ENCODE results near the gene ANO8. TPM values are rescaled to one million over a fixed set of nuclear protein-coding genes. Genes with fewer than 3 reads are reported as not detected.
A peak's percentile ranks its signal among the peaks of the same experiment; 100 is the strongest.

Gene ANO8
- polyA plus RNA-seq, 1 of the 3 experiments (the other 2 are of a cell fraction) = 7.8 TPM

GRCh38 chr19:17332360-17332676 is 2.3 kb downstream of the ANO8 start:
- no peak for DNase-seq
- H3F3A ChIP-seq (replicated peaks; ENCODE audit: insufficient read depth) = peaks cover 8% of the 10 kb centered on the region
- ChIA-PET CTCF (interaction anchor here (0.9 to 1.8 kb wide), 5 partner anchors 13 to 59 kb away, joined by 3 to 7 read pairs (median 5); partner anchors contain the start of gene MRPL34), POLR2A (interaction anchor here (0.5 to 1.6 kb wide), 3 partner anchors 23 to 129 kb away, joined by 3 to 8 read pairs (median 4); partner anchors contain the start of genes ABHD8 and DDA1)
- no peaks in the 10 kb centered on the region for H4K20me1 ChIP-seq (ENCODE audit: insufficient read depth)
- no peaks in the 10 kb centered on the region for H3K27me3 ChIP-seq (ENCODE audit: insufficient read depth)
- no peak overlapping the region for H2AFZ ChIP-seq (ENCODE audit: low read depth)
- H3K4me3 ChIP-seq (ENCODE audit: low read depth in 2 of 2, low read length in 1 of 2) = no peak overlapping the region
- no peak for TF ChIP-seq RAD21 (IDR thresholded peaks at IDR 0.05; ENCODE audit: low read length)
- peak; percentile 65 for TF ChIP-seq REST (IDR thresholded peaks at IDR 0.05; ENCODE audit: low read depth, low read length)
- no peak for TF ChIP-seq EP300 (IDR thresholded peaks at IDR 0.05; ENCODE audit: borderline replicate concordance in 1 of 2, low read depth in 1 of 2, low read length in 1 of 2)
- no peaks in the 10 kb centered on the region for H3K9me3 ChIP-seq
- no peak overlapping the region for H3K9ac ChIP-seq
- H3K36me3 ChIP-seq (replicated peaks in 1 of 2; ENCODE audit: control insufficient read depth in 1 of 2, insufficient read depth in 2 of 2, low read length in 1 of 2) = peaks cover 0 to 8% of the 10 kb centered on the region in 2 experiments
- peaks cover 0 to 16% of the 10 kb centered on the region in 2 experiments; a peak in 1 of 4 replicates for H3K4me1 ChIP-seq (ENCODE audit: control insufficient read depth in 1 of 2, insufficient read depth in 2 of 2, low read depth in 1 of 2, low read length in 1 of 2)
- no peak overlapping the region for H3K27ac ChIP-seq (ENCODE audit: low read depth in 2 of 2, low read length in 1 of 2)
- no peaks in the 10 kb centered on the region for H3K9me2 ChIP-seq
- 95% methylated on average over 8 of the region's 8 CpGs for WGBS (ENCODE audit: low lambda C conversion rate)
- no peaks in the 10 kb centered on the region for H3K79me2 ChIP-seq (ENCODE audit: insufficient read depth)
- H3K4me2 ChIP-seq = no peak overlapping the region

- Histone ChIP-seq H3K27ac (ENCODE audit: low read depth in 2 of 2, low read length in 1 of 2) (no peak overlapping the region), H3K9ac (no peak overlapping the region), H4K20me1 (ENCODE audit: insufficient read depth) (no peaks in the 10 kb centered on the region), H3K36me3 (replicated peaks in 1 of 2; ENCODE audit: control insufficient read depth in 1 of 2, insufficient read depth in 2 of 2, low read length in 1 of 2) (peaks cover 0 to 9% of the 10 kb centered on the region in 2 experiments), H3K4me2 (no peak overlapping the region), H3K4me3 (ENCODE audit: low read depth in 2 of 2, low read length in 1 of 2) (no peak overlapping the region), H3K4me1 (ENCODE audit: control insufficient read depth in 1 of 2, insufficient read depth in 2 of 2, low read depth in 1 of 2, low read length in 1 of 2) (peaks cover 0 to 16% of the 10 kb centered on the region in 2 experiments; a peak in 1 of 4 replicates), H3K9me3 (no peaks in the 10 kb centered on the region), H2AFZ (ENCODE audit: low read depth) (no peak overlapping the region), H3F3A (replicated peaks; ENCODE audit: insufficient read depth) (peaks cover 2% of the 10 kb centered on the region), H3K9me2 (no peaks in the 10 kb centered on the region), H3K79me2 (ENCODE audit: insufficient read depth) (no peaks in the 10 kb centered on the region), H3K27me3 (ENCODE audit: insufficient read depth) (no peaks in the 10 kb centered on the region)
- no peak for TF ChIP-seq RCOR1 (IDR thresholded peaks at IDR 0.05; ENCODE audit: low read length)
- no peak for TF ChIP-seq SIN3A (IDR thresholded peaks at IDR 0.05; ENCODE audit: borderline replicate concordance, low read depth, low read length)
- no peak for TF ChIP-seq MXI1 (IDR thresholded peaks at IDR 0.05; ENCODE audit: low read depth, low read length)
- TF ChIP-seq YY1 (IDR thresholded peaks at IDR 0.05; ENCODE audit: low read depth) = no peak
- TF ChIP-seq USF1 (IDR thresholded peaks at IDR 0.05; ENCODE audit: borderline replicate concordance, low read depth) = no peak
- no peak for TF ChIP-seq MEF2A (IDR thresholded peaks at IDR 0.05; ENCODE audit: borderline replicate concordance, low read depth)
- TF ChIP-seq SMC3 (IDR thresholded peaks at IDR 0.05; ENCODE audit: low read depth, low read length) = no peak
- no peak for TF ChIP-seq ELF1 (IDR thresholded peaks at IDR 0.05)
- no peak for TF ChIP-seq ZBTB33 (IDR thresholded peaks at IDR 0.05; ENCODE audit: borderline replicate concordance, low read depth)
- TF ChIP-seq RFX5 (IDR thresholded peaks at IDR 0.05; ENCODE audit: low read length) = no peak
- TF ChIP-seq NFIC (IDR thresholded peaks at IDR 0.05; ENCODE audit: borderline replicate concordance) = no peak
- TF ChIP-seq EZH2phosphoT487 (IDR thresholded peaks at IDR 0.05; ENCODE audit: borderline replicate concordance, low read depth) = no peak
- no peak for TF ChIP-seq CHD2 (IDR thresholded peaks at IDR 0.05; ENCODE audit: low read length, partially characterized antibody)
- no peak for TF ChIP-seq JUND (IDR thresholded peaks at IDR 0.05)
- no peak for TF ChIP-seq NRF1 (IDR thresholded peaks at IDR 0.05; ENCODE audit: low read depth, low read length)
- TF ChIP-seq CTCF (IDR thresholded peaks at IDR 0.05) = no peak
- ChIA-PET POLR2A (interaction anchor here (0.8 kb wide), 1 partner anchor 22 kb away, joined by 3 read pairs; the partner anchor contains the start of gene DDA1), CTCF (interaction anchor here (1.2 kb wide), 1 partner anchor 55 kb away, joined by 5 read pairs; no protein-coding TSS in a partner anchor)
- 85% methylated on average over 7 of the region's 13 CpGs for whole genome bisulfite sequencing (ENCODE audit: low lambda C conversion rate)
- no peak for DNase-seq
Observed at GRCh38 chr19:17331045-17331558, 3.6 kb downstream of the ANO8 start.

Data from SK-N-SH (cell line).